Astrocyte (in vitro differentiated cells and primary cell): ENCODE measurements around the gene TIMP2.

ENCODE experiments used
- EZH2 ChIP-seq: IDR thresholded peaks from 2 replicates; pipeline ENCODE4 v1.6.1; 2012; ENCODE audit warnings: mild to moderate bottlenecking, low read length, inconsistent platforms; ENCODE audit not compliant: insufficient read depth
- TF ChIP-seq, protein P1 (sequence below): IDR thresholded peaks from 2 replicates; pipeline ENCODE4 v1.5.1; 2011; ENCODE audit warnings: low read depth, mild to moderate bottlenecking, inconsistent platforms, low read length, moderate library complexity; ENCODE audit not compliant: insufficient read depth

DNA sequence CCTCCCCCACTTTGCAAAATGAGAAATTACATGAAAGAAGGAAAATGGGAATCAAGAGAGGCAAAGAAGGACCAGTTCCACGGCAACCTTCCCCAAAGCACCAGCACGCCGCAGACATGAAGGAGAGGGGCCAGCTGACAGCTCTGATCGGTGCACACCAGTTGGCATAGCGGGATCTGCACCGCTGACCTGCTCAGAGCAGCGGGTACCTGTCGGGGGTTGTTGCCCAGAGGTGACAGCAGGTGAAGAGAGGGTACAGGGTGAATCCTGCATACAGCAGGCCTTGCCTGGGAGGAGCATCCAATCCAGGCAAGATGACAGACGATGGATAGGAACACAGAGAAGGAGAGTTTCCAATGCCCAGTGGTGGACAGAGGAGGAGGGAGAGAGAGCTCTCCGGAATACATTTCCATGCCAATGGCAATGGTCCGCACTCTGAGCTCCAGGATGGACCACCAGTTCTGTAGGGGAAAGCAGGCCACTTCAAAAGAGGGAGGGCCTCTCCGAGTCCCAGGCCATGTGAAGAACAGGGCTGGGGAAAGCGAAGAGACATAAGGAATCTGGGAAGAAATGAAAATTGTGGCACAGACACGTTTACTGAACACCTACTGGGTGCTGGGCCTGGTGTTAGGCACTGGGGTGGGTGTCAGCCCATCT lies 46.2 kb downstream of the TIMP2 start:
- no peak for TF ChIP-seq EZH2
- TF ChIP-seq, protein P1, sequence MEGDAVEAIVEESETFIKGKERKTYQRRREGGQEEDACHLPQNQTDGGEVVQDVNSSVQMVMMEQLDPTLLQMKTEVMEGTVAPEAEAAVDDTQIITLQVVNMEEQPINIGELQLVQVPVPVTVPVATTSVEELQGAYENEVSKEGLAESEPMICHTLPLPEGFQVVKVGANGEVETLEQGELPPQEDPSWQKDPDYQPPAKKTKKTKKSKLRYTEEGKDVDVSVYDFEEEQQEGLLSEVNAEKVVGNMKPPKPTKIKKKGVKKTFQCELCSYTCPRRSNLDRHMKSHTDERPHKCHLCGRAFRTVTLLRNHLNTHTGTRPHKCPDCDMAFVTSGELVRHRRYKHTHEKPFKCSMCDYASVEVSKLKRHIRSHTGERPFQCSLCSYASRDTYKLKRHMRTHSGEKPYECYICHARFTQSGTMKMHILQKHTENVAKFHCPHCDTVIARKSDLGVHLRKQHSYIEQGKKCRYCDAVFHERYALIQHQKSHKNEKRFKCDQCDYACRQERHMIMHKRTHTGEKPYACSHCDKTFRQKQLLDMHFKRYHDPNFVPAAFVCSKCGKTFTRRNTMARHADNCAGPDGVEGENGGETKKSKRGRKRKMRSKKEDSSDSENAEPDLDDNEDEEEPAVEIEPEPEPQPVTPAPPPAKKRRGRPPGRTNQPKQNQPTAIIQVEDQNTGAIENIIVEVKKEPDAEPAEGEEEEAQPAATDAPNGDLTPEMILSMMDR: no peak
